T-cell (primary cell): Measurements from ENCODE around the gene ROPN1B. TPM values are rescaled to one million over a fixed set of nuclear protein-coding genes. Genes with fewer than 3 reads are reported as not detected.

Source experiments
- ATAC-seq, 4 experiments: fragments of 200-7000 bp in 3 of 4; fragments of 150-1000 bp in 1 of 4; cut with Tn5 transposase; replicated peaks in 1 of 4; 1 replicate in 3 of 4; 2 replicates in 1 of 4; pipeline ENCODE4 v1.10.0; 2021; ENCODE audit warnings: moderate library complexity in 3 of 4, mild to moderate bottlenecking in 2 of 4, moderate number of reproducible peaks in 1 of 4
- CTCF ChIA-PET, 2 donors: fragments of 300-600 bp; sonication (Branson Sonifier 250); formaldehyde crosslinking; loops; one replicate each; lab custom pipeline; 2022; ENCODE audit warnings: antibody characterized with exemption in 2 of 2; lab: Charles Lee
- POLR2A ChIA-PET, 2 donors: fragments of 300-600 bp; sonication (Branson Sonifier 250); formaldehyde crosslinking; loops; one replicate each; lab custom pipeline; 2022; ENCODE audit warnings: antibody characterized with exemption in 2 of 2; lab: Charles Lee
- DNase-seq, 35 experiments: peaks; one replicate each; pipeline versions ENCODE4 v3.0.0 to v3.0.0-alpha.2; 2013 to 2023
- H3K27ac ChIP-seq: one replicate; pipeline ENCODE4 v1.5.1; 2013; ENCODE audit warnings: low read length
- H3K27me3 ChIP-seq, 2 experiments: replicated peaks in 1 of 2; 1 replicate in 1 of 2; 2 replicates in 1 of 2; pipeline versions ENCODE4 v1.6.1 to v1.7.0; 2013; ENCODE audit warnings: low read length in 1 of 2, mixed read lengths in 1 of 2; ENCODE audit not compliant: control insufficient read depth in 2 of 2, insufficient read depth in 2 of 2; ENCODE audit errors: extremely low read depth in 1 of 2
- H3K36me3 ChIP-seq, 2 donors: 1 replicate in 1 of 2; 2 replicates in 1 of 2; pipeline versions ENCODE4 v1.6.1 to v1.7.0; 2013; ENCODE audit warnings: low read length in 1 of 2; ENCODE audit not compliant: control insufficient read depth in 2 of 2, insufficient read depth in 1 of 2; ENCODE audit errors: extremely low read depth in 1 of 2
- H3K4me1 ChIP-seq, 2 experiments: 1 replicate in 1 of 2; 2 replicates in 1 of 2; pipeline versions ENCODE4 v1.6.1 to v1.7.0; 2013; ENCODE audit warnings: low read length in 2 of 2, mixed read lengths in 1 of 2; ENCODE audit not compliant: insufficient read depth in 2 of 2, control insufficient read depth in 1 of 2; ENCODE audit errors: extremely low read depth in 1 of 2
- H3K4me3 ChIP-seq, 2 donors: 1 replicate in 1 of 2; 2 replicates in 1 of 2; pipeline versions ENCODE4 v1.5.1 to v1.7.0; 2013; ENCODE audit warnings: mild to moderate bottlenecking in 2 of 2, low read length in 1 of 2, moderate library complexity in 1 of 2; ENCODE audit not compliant: control insufficient read depth in 1 of 2; ENCODE audit errors: extremely low read depth in 1 of 2
- H3K9me3 ChIP-seq: 2 replicates; pipeline ENCODE4 v1.7.0; 2013
- H3K27ac Mint-ChIP-seq, 2 donors: one replicate each; pipeline ENCODE4 v1.8.0; 2020 to 2021; ENCODE audit warnings: mild to moderate bottlenecking in 2 of 2, mixed read lengths in 2 of 2
- H3K27me3 Mint-ChIP-seq, 2 donors: one replicate each; pipeline ENCODE4 v1.8.0; 2021 to 2022; ENCODE audit warnings: mixed read lengths in 2 of 2
- H3K36me3 Mint-ChIP-seq: one replicate; pipeline ENCODE4 v1.8.0; 2021; ENCODE audit warnings: mixed read lengths
- H3K4me1 Mint-ChIP-seq, 3 donors: one replicate each; pipeline ENCODE4 v1.8.0; 2020 to 2022; ENCODE audit warnings: mixed read lengths in 3 of 3, mild to moderate bottlenecking in 1 of 3
- H3K4me3 Mint-ChIP-seq, 3 donors: one replicate each; pipeline ENCODE4 v1.8.0; 2020 to 2022; ENCODE audit warnings: mild to moderate bottlenecking in 3 of 3, mixed read lengths in 3 of 3, moderate library complexity in 3 of 3
- H3K9me3 Mint-ChIP-seq, 3 donors: one replicate each; pipeline ENCODE4 v1.8.0; 2020 to 2022; ENCODE audit warnings: mixed read lengths in 3 of 3
- WGBS: methylation state at CpG from one replicate; pipeline ENCODE4 v1.1.5; 2013; ENCODE audit warnings: missing lambda C conversion rate; ENCODE audit not compliant: insufficient coverage; 5-methylcytosine and 5-hydroxymethylcytosine counted together
- total RNA-seq, 35 experiments: library from RNA in 6 of 35; stranded (reverse) in 6 of 35; fragments of 120-200 nt in 1 of 35; gene quantifications; one replicate each; pipeline versions ENCODE4 v1.2.1 to v1.2.4 and lab custom pipeline; 2013 to 2026

Gene ROPN1B
- total RNA-seq, 5 donors from 2014 or later (not counting 1 experiment from before 2014, with no cell fraction given) = not detected

DNA sequence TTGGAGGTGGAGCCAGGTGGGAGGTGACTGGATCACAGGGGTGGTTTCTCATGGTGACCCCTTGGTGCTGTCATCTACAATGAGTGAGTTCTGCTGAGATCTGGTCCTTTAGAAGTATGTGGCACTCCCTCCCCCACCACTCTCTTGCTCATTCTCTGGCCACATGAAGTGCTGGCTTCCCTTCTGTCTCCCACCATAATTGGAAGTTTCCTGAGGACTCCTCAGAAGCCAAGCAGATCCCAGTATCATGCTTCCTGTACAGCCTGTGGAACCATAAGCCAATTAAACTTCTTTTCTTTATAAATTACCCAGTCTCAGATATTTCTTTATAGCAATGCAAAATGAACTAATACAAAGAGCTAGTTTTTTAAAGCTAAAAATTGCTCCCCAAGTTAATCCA is 60.3 kb downstream of the ROPN1B start:
- Histone ChIP-seq H3K27ac (no peak overlapping the region), H3K27me3 (no peaks in the 10 kb centered on the region), H3K9me3 (no peaks in the 10 kb centered on the region), H3K4me1 (peaks cover 0 to 21% of the 10 kb centered on the region in 2 experiments), H3K36me3 (peaks cover 8 to 38% of the 10 kb centered on the region in 2 donors), H3K4me3 (no peak overlapping the region)
- ATAC-seq (no peak), DNase-seq (no peak)
- Mint-ChIP-seq H3K9me3 (peaks cover 4 to 17% (median 4%) of the 10 kb centered on the region in 3 donors), H3K27ac (no peak overlapping the region), H3K4me3 (no peak overlapping the region), H3K36me3 (peaks cover 85% of the 10 kb centered on the region), H3K27me3 (no peaks in the 10 kb centered on the region), H3K4me1 (peaks cover 10 to 16% (median 13%) of the 10 kb centered on the region in 3 donors)
- POLR2A ChIA-PET = no interaction called here
- CTCF ChIA-PET = no interaction called here

DNA sequence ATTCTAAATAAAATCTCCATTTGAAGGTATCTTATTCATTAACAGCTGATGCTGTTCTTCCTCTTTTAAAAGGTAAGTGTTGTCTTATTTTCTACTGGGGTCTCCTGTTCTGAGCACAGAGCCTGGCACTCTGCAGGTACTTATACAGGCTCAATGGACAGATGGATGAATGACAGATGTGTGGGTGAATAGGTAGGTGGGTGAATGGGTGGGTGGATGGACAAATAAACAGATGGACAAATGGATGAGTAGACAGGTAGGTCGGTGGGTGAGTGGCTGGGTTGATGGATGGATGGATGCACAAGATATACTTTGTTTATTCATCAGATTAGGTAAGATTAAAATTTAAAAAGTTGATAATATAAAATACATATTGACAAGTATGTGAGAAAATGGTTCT is 61.5 kb downstream of the ROPN1B start:
- ChIA-PET POLR2A (no interaction called here), CTCF (no interaction called here)
- Histone ChIP-seq H3K36me3 (peaks cover 5 to 34% of the 10 kb centered on the region in 2 donors), H3K4me1 (peaks cover 0 to 20% of the 10 kb centered on the region in 2 experiments), H3K9me3 (no peaks in the 10 kb centered on the region), H3K4me3 (no peak overlapping the region), H3K27ac (no peak overlapping the region), H3K27me3 (no peaks in the 10 kb centered on the region)
- H3K27ac Mint-ChIP-seq = no peak overlapping the region
- H3K27me3 Mint-ChIP-seq = no peaks in the 10 kb centered on the region
- WGBS = no CpG with 5 or more reads among the region's 1 CpG
- H3K4me1 Mint-ChIP-seq = peaks cover 10 to 21% (median 17%) of the 10 kb centered on the region in 3 donors
- DNase-seq (no peak), ATAC-seq (no peak)
- no peak overlapping the region for H3K4me3 Mint-ChIP-seq
- peaks cover 83% of the 10 kb centered on the region for H3K36me3 Mint-ChIP-seq
- peaks cover 4 to 17% (median 4%) of the 10 kb centered on the region in 3 donors for H3K9me3 Mint-ChIP-seq

DNA sequence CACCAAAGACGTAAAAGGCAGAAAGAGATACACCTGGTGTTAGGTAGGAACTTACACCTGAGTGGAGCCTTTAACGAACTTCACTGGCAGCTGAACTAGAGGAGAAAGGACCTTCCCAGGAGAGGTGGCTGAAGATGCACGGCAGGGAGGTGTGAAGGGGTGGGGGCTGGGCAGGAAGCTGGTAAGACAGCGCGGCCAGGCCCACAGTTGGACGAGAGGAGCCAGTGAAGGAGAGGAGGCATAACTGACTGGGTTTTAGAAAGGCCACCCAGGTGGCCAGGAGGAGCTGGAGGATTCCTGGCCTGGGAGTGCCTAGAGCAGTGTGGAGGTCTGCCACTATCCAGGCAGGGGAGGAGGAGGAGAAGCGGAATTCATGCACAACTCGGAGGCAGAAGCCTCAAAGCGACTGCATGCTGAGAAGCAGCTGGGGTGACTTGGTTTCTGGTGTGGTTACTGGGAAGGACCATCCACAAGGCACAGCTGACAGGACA is 63.0 kb downstream of the ROPN1B start:
- peaks cover 0 to 4% of the 10 kb centered on the region in 2 experiments for H3K4me1 ChIP-seq
- H3K36me3 ChIP-seq = peaks cover 0 to 25% of the 10 kb centered on the region in 2 donors
- Mint-ChIP-seq H3K4me1 (peaks cover 3 to 10% (median 8%) of the 10 kb centered on the region in 3 donors), H3K9me3 (peaks cover 4 to 18% (median 4%) of the 10 kb centered on the region in 3 donors), H3K27me3 (no peaks in the 10 kb centered on the region), H3K4me3 (no peak overlapping the region), H3K36me3 (peaks cover 81% of the 10 kb centered on the region), H3K27ac (no peak overlapping the region)
- no peak overlapping the region for H3K4me3 ChIP-seq
- DNase-seq = no peak
- ChIA-PET POLR2A (interaction anchor here in 1 of 2 donors (0.5 kb wide), 1 partner anchor 11 kb away, joined by 5 read pairs; no protein-coding TSS in a partner anchor), CTCF (no interaction called here)
- no peaks in the 10 kb centered on the region for H3K27me3 ChIP-seq
- no peak for ATAC-seq
- H3K9me3 ChIP-seq = no peaks in the 10 kb centered on the region
- 95% methylated on average over 8 of the region's 9 CpGs for whole genome bisulfite sequencing
- no peak overlapping the region for H3K27ac ChIP-seq

Other genes with a start within 250 kb of the ROPN1B start
- gene SLC41A3, start 114.9 kb downstream of the ROPN1B start, total RNA-seq = 10 to 100 TPM; 24.8 to 38.6 (median 34.5) TPM
- gene ALDH1L1, start 211.4 kb downstream of the ROPN1B start, total RNA-seq = 1 to 10 TPM in 1 of 5 donors, under 1 TPM in 2, not detected in 2; 0.19 to 1.6 (median 0.20) TPM